Brain microvascular endothelial cell (primary cell): ENCODE results near the gene MIGA1.

Experiments
- DNase-seq: peaks from one replicate; pipeline ENCODE4 v3.0.0-alpha.2; 2020
- H3K27ac ChIP-seq: fragments of 250-450 bp; sonication (Bioruptor Pico); 2 replicates; pipeline ENCODE4 v1.5.1; 2020; ENCODE audit warnings: mild to moderate bottlenecking, moderate library complexity
- H3K27me3 ChIP-seq: fragments of 250-450 bp; sonication (Bioruptor Pico); replicated peaks from 2 replicates; pipeline ENCODE4 v1.5.1; 2020; ENCODE audit warnings: mild to moderate bottlenecking
- H3K36me3 ChIP-seq: fragments of 250-450 bp; sonication (Bioruptor Pico); replicated peaks from 2 replicates; pipeline ENCODE4 v1.5.1; 2020; ENCODE audit warnings: mild to moderate bottlenecking
- H3K4me3 ChIP-seq: 2 replicates; pipeline ENCODE4 v1.5.1; 2011; ENCODE audit warnings: low read depth, mild to moderate bottlenecking, control low read depth, low read length, moderate library complexity
- in situ Hi-C: cut with HindIII; loops from 2 replicates; pipeline ENCODE4 v1.10.0; 2017; ENCODE audit warnings: low sequenced_read_pairs, low pct_ligation_motif_present
- TF ChIP-seq, protein P1 (sequence below): IDR thresholded peaks from 2 replicates; pipeline ENCODE4 v1.5.1; 2011; ENCODE audit warnings: low read depth, mild to moderate bottlenecking, moderate library complexity, low read length, control low read depth, inconsistent platforms; ENCODE audit errors: missing control alignments

MIGA1 gene

DNA sequence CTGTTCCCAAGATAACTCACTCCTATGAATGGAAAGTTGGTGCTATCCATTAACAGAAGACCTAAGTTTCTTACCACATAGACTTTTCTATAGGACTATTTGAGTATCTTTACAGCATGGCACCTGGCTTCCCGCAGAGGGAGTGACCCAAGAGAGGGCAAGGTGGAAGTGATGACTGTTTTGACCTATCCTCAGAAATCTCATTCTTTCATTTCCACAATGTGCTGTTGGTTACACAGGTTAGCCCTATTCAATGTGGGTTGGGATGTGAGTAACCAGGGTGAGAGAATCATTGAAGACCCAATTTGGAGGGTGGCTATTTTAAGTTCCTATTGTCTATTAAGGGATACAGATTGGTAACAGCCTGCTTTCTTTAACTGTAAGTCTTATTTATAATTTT is 70.6 kb downstream of the MIGA1 start:
- Histone ChIP-seq H3K27me3 (no peaks in the 10 kb centered on the region), H3K27ac (no peak overlapping the region), H3K4me3 (no peak overlapping the region), H3K36me3 (no peaks in the 10 kb centered on the region)
- no peak for DNase-seq
- TF ChIP-seq, protein P1, sequence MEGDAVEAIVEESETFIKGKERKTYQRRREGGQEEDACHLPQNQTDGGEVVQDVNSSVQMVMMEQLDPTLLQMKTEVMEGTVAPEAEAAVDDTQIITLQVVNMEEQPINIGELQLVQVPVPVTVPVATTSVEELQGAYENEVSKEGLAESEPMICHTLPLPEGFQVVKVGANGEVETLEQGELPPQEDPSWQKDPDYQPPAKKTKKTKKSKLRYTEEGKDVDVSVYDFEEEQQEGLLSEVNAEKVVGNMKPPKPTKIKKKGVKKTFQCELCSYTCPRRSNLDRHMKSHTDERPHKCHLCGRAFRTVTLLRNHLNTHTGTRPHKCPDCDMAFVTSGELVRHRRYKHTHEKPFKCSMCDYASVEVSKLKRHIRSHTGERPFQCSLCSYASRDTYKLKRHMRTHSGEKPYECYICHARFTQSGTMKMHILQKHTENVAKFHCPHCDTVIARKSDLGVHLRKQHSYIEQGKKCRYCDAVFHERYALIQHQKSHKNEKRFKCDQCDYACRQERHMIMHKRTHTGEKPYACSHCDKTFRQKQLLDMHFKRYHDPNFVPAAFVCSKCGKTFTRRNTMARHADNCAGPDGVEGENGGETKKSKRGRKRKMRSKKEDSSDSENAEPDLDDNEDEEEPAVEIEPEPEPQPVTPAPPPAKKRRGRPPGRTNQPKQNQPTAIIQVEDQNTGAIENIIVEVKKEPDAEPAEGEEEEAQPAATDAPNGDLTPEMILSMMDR: no peak
- in situ Hi-C loops: no loop called here

DNA sequence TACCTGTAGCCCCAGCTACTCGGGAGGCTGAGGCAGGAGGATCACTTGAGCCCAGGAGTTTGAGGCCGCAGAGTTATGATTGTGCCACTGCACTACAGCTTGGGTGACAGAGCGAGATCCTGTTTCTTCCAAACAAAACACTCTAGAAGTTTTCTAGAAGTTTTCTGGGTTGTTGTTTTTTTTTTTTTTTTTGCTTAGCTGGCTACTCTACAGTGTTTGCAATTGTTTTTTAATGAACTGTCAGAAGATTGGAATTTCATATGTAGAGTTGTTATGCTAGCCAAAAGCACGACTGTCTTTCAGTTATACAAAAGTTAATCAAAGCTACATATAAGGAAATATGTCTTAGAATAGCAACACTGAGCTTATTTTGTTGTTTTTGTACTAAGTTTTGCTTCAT is 78.1 kb downstream of the MIGA1 start:
- in situ Hi-C loops: no loop called here
- H3K27ac ChIP-seq: no peak overlapping the region

DNA sequence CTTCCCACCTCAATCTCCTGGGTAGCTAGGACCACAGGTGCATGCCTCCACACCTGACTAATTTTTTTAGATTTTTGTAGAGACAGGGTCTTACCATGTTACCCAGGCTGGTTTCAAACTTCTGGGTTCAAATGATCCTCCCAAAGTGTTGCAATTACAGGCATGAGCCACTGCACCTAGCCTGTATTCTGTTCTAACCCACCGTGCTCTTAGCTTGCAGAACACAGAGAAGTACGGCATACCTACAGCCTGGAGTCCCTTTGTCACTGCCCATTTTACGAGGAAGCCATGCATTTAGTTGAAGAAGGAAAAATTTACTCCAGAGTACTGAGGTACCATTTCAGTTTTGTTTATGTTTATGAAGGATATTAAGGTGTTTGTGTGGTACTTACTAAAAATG is 79.3 kb downstream of the MIGA1 start:
- Histone ChIP-seq H3K27ac (no peak overlapping the region), H3K4me3 (no peak overlapping the region), H3K27me3 (no peaks in the 10 kb centered on the region), H3K36me3 (no peaks in the 10 kb centered on the region)
- TF ChIP-seq, protein P1: no peak
- in situ Hi-C loops: no loop called here
- no peak for DNase-seq

More for the DNA sequence above, 78.1 kb downstream of the MIGA1 start:
- Histone ChIP-seq H3K27me3 (no peaks in the 10 kb centered on the region), H3K4me3 (no peak overlapping the region), H3K36me3 (no peaks in the 10 kb centered on the region)
- no peak for DNase-seq
- TF ChIP-seq, protein P1: no peak

DNA sequence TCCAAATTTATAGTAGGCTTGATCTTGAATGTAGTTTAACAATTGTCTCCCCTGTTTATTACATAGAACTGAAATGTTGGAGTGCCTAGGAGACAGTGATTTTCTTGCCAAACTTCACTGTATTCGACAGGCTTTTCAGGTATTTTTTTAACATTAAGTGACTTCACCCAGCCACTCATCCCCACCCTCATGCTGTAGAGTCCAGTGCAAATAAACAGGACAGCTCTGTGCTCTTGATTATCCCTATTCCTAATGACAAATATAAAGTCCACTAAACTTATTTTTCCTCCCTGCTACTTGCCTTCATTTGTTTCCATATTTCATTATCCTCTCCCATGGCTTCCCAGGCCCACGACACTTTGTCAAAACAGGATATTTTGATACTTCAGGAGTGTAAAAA is 79.8 kb downstream of the MIGA1 start:
- in situ Hi-C loops: no loop called here
- Histone ChIP-seq H3K4me3 (no peak overlapping the region), H3K27me3 (no peaks in the 10 kb centered on the region), H3K27ac (no peak overlapping the region), H3K36me3 (peaks cover 2% of the 10 kb centered on the region)
- no peak for DNase-seq
- TF ChIP-seq, protein P1: no peak

DNA sequence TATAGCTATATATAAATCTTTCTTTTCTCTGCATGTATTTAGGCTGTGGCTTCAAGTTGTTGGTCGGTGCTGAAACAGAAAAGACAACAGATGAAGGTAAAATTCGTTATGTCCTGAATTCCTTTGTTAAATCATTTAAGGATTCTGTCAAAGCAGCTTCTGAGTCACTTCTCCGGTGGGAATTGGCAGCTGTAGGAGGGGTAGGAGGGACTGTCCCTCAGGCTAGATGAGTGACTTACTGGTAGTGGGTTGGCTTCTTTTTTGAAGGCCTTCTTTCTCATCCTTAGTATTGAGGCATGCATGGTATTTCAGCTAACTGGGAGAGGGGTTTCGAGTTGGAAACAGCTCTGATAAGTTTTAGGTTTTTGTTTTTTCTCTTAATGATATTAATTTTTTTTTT is 86.8 kb downstream of the MIGA1 start:
- peak; percentile 33 for DNase-seq
- no peak overlapping the region for H3K27ac ChIP-seq
- H3K36me3 ChIP-seq: peaks cover 3% of the 10 kb centered on the region
- TF ChIP-seq, protein P1: no peak
- H3K27me3 ChIP-seq: no peaks in the 10 kb centered on the region
- in situ Hi-C loops: no loop called here
- H3K4me3 ChIP-seq: no peak overlapping the region

DNA sequence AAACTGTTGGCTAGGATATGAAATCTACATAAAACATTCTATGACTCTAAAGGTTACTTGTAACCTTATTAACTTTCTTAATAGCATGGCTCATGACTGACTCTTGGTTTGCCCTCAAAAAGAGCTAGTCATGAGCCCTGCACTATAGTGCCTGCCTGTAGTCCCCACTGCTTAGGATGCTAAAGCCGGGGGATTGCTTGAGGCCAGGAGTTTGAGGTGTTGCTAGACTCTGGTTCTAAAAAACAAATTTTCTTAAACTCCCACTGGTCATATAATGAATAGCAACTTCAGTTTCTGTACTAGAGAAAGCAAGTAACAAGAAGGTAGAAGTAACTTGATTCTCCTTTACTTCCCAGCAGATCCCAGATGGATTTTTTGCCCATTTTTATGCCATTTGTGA is 93.2 kb downstream of the MIGA1 start:
- Histone ChIP-seq H3K4me3 (no peak overlapping the region), H3K27ac (no peak overlapping the region), H3K27me3 (no peaks in the 10 kb centered on the region), H3K36me3 (no peaks in the 10 kb centered on the region)
- DNase-seq: no peak
- TF ChIP-seq, protein P1: no peak
- in situ Hi-C loops: no loop called here
